Testis (tissue), 5 donors: ENCODE results near the gene ANP32B. TPM values are rescaled to one million over a fixed set of nuclear protein-coding genes. Genes with fewer than 3 reads are reported as not detected.

Experiments
- DNase-seq: peaks from one replicate; pipeline ENCODE4 v3.0.0-alpha.2; 2019
- H3K27ac ChIP-seq, 2 donors: fragments of 200-600 bp; sonication (generic); one replicate each; pipeline ENCODE4 v1.5.1; 2019
- H3K27me3 ChIP-seq: fragments of 200-600 bp; sonication (generic); one replicate; pipeline ENCODE4 v1.5.1; 2019
- H3K36me3 ChIP-seq: fragments of 200-600 bp; sonication (generic); one replicate; pipeline ENCODE4 v1.5.1; 2017; ENCODE audit warnings: low read depth; ENCODE audit errors: missing control alignments
- H3K4me1 ChIP-seq: fragments of 200-600 bp; sonication (generic); one replicate; pipeline ENCODE4 v1.5.1; 2019
- H3K4me3 ChIP-seq, 2 donors: fragments of 200-600 bp; sonication (generic); one replicate each; pipeline ENCODE4 v1.5.1; 2017 to 2019
- H3K9me3 ChIP-seq: fragments of 200-600 bp; sonication (generic); one replicate; pipeline ENCODE4 v1.5.1; 2017
- CTCF ChIP-seq, 3 experiments: fragments of 450-650 bp in 2 of 3; fragments of 200-600 bp in 1 of 3; sonication (generic) in 1 of 3; IDR thresholded peaks; one replicate each; pipeline ENCODE4 v1.5.1; 2016 to 2019; ENCODE audit warnings: antibody characterized with exemption in 3 of 3, mild to moderate bottlenecking in 2 of 3, moderate library complexity in 1 of 3
- POLR2A ChIP-seq: fragments of 450-650 bp; IDR thresholded peaks from one replicate; pipeline ENCODE4 v1.6.1; 2017; ENCODE audit warnings: antibody characterized with exemption, mild to moderate bottlenecking, moderate library complexity
- WGBS, 2 donors: methylation state at CpG; one replicate each; pipeline ENCODE4 v1.1.5; 2018; 5-methylcytosine and 5-hydroxymethylcytosine counted together
- intact Hi-C: fragments of 100-400 bp; cut with DNase I; formaldehyde crosslinking; loops from one replicate; pipeline ENCODE4 v1.15.1; 2023; ENCODE audit warnings: low total_unique reads
- long read RNA-seq, 2 donors: transcript quantifications; one replicate each; lab custom pipeline, GENCODE V29; 2026
- polyA plus RNA-seq: library from polyadenylated mRNA; stranded (reverse); fragments of 350-450 nt; fragmentation: Illumina TruSeq; extraction: RNeasy Lipid Tissue Mini Kit (QIAGEN cat#74804); gene quantifications from one replicate; pipeline ENCODE4 v1.2.3, GENCODE V29; 2014; ENCODE audit warnings: low read depth, low replicate concordance; ENCODE audit not compliant: insufficient read depth
- total RNA-seq, 2 donors: library from RNA; depleted of rRNA; stranded (reverse); fragments of >200 nt; gene quantifications; one replicate each; pipeline ENCODE4 v1.2.3, GENCODE V29; 2016

ANP32B gene
- total RNA-seq = 10 to 100 TPM; 33.8 to 54.3 TPM
- 89.6 TPM for polyA plus RNA-seq
- long read RNA-seq, donor 1, transcript ANP32B-201 (7 exons, 1,463 nt) = major isoform, 86 of 167 reads
- long read RNA-seq, donor 1, partial matches to known transcripts = 56 of 167 reads
- long read RNA-seq, donor 1, other reads (novel, unspliced or antisense) = 24 of 167 reads
- long read RNA-seq, donor 2, transcript ANP32B-201 (7 exons, 1,463 nt) = major isoform, 43 of 93 reads
- long read RNA-seq, donor 2, partial matches to known transcripts = 44 of 93 reads
- long read RNA-seq, donor 2, other reads (novel, unspliced or antisense) = 6 of 93 reads

GRCh38 chr9:97982683-97983588 lies at the start of gene ANP32B:
Gene ANP32B (plus strand): TSS chr9:97983341. CDS start chr9:97983556, 215 bp downstream.
- peak; percentile 87 for DNase-seq
- Histone ChIP-seq H3K27ac (peak within 1 kb of the TSS; percentile 97 to 99), H3K4me1 (peaks cover 15% of the 10 kb centered on the region), H3K27me3 (no peaks in the 10 kb centered on the region), H3K4me3 (peak within 1 kb of the TSS; percentile 99), H3K9me3 (no peaks in the 10 kb centered on the region), H3K36me3 (no peaks in the 10 kb centered on the region)
- intact Hi-C loops = no loop called here
- 0 to 1% methylated on average over 48 to 82 of the region's 105 CpGs for WGBS, 2 donors
- peak; percentile 74 to 96 (median 83) for TF ChIP-seq CTCF (IDR thresholded peaks at IDR 0.05)
- no peak for TF ChIP-seq POLR2A

GRCh38 chr9:97934321-97935115 lies 48.6 kb upstream of the ANP32B start:
- no peak for TF ChIP-seq CTCF (IDR thresholded peaks at IDR 0.05)
- no peak for TF ChIP-seq POLR2A
- intact Hi-C loops = no loop called here
- WGBS, 2 donors = 40 to 47% methylated on average over 6 of the region's 6 CpGs

GRCh38 chr9:97935276-97935675 lies 47.9 kb upstream of the ANP32B start:
- H3K4me1 ChIP-seq = no peaks in the 10 kb centered on the region
- TF ChIP-seq CTCF (IDR thresholded peaks at IDR 0.05) (no peak), POLR2A (no peak)
- H3K36me3 ChIP-seq = no peaks in the 10 kb centered on the region
- intact Hi-C loops = no loop called here
- H3K27me3 ChIP-seq = no peaks in the 10 kb centered on the region
- DNase-seq = no peak
- no peak overlapping the region for H3K4me3 ChIP-seq
- no peak overlapping the region for H3K27ac ChIP-seq
- 79 to 89% methylated on average over 1 of the region's 1 CpG for WGBS, 2 donors
- no peaks in the 10 kb centered on the region for H3K9me3 ChIP-seq

More at GRCh38 chr9:97934321-97935115, 48.6 kb upstream of the ANP32B start:
- H3K27me3 ChIP-seq = no peaks in the 10 kb centered on the region
- H3K9me3 ChIP-seq = no peaks in the 10 kb centered on the region
- no peaks in the 10 kb centered on the region for H3K4me1 ChIP-seq
- H3K4me3 ChIP-seq = no peak overlapping the region
- H3K27ac ChIP-seq = no peak overlapping the region
- DNase-seq = no peak
- no peaks in the 10 kb centered on the region for H3K36me3 ChIP-seq

DNA sequence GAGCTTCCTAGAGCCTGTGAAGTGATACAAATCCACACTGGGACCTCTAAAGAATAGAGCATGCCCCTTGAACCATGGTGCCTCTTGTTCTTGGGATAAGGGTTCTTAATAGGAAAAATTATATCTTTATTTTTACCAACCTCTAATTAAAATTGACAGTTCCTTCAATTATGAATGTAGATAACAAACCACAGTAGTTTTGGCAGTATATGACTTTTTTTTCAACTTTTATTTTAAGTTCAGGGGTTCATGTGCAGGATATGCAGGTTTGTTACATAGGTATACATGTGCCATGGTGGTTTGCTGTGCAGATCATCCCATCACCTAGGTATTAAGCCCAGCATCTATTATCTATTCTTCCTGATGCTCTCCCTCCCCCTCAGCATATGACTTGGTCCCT lies 46.1 kb upstream of the ANP32B start:
- Histone ChIP-seq H3K27me3 (no peaks in the 10 kb centered on the region), H3K9me3 (no peaks in the 10 kb centered on the region), H3K36me3 (no peaks in the 10 kb centered on the region), H3K4me1 (no peaks in the 10 kb centered on the region), H3K4me3 (no peak overlapping the region), H3K27ac (no peak overlapping the region)
- TF ChIP-seq CTCF (IDR thresholded peaks at IDR 0.05) = no peak
- no peak for TF ChIP-seq POLR2A
- no peak for DNase-seq
- intact Hi-C loops = no loop called here
